HG02610 (cell line): ENCODE measurements around the gene NCAPG2.

ENCODE experiments used
- ATAC-seq: cut with Tn5 transposase; IDR thresholded peaks from one replicate; pipeline ENCODE4 v1.9.1; 2021; ENCODE audit warnings: mild to moderate bottlenecking, moderate library complexity; ENCODE audit not compliant: unreplicated experiment

Gene NCAPG2

GRCh38 chr7:158581440-158582088 is 123.0 kb downstream of the NCAPG2 start:
- no peak for ATAC-seq
